H1 (cell line): ENCODE data around the gene PLEKHM3. TPM values are rescaled to one million over a fixed set of nuclear protein-coding genes. Genes with fewer than 3 reads are reported as not detected.

ENCODE experiments used
- ASH2L ChIP-seq: fragments of 200-600, 300-600 bp; sonication (generic); IDR thresholded peaks from one replicate; pipeline ENCODE4 v1.7.1; 2017; ENCODE audit warnings: low read length
- EZH2 ChIP-seq: fragments of 200-600 bp; sonication (generic); IDR thresholded peaks from 2 replicates; pipeline ENCODE4 v1.7.1; 2012; ENCODE audit warnings: low read depth, mild to moderate bottlenecking, moderate library complexity, low read length, inconsistent platforms; ENCODE audit not compliant: severe bottlenecking
- GTF2F1 ChIP-seq: IDR thresholded peaks from 2 replicates; pipeline ENCODE4 v1.6.1; 2012; ENCODE audit warnings: low read depth, low read length, improper control_type of control experiment, borderline replicate concordance
- MAX ChIP-seq: IDR thresholded peaks from 2 replicates; pipeline ENCODE4 v1.6.1; 2012; ENCODE audit warnings: inconsistent platforms
- SP2 ChIP-seq: IDR thresholded peaks from 2 replicates; pipeline ENCODE4 v1.6.1; 2012; ENCODE audit warnings: mild to moderate bottlenecking, low read length, inconsistent platforms
- TAF7 ChIP-seq: optimal IDR thresholded peaks from 2 replicates; pipeline ENCODE3; 2011; ENCODE audit warnings: low read depth, mild to moderate bottlenecking, inconsistent platforms, low read length, moderate library complexity, borderline replicate concordance
- polyA plus RNA-seq, 7 experiments: library from polyadenylated mRNA; depleted of rRNA in 3 of 7; stranded (reverse) in 5 of 7; unstranded in 2 of 7; fragments of >200 nt in 5 of 7; fragments of 200-250 nt in 2 of 7; gene quantifications; 1 replicate in 5 of 7; 2 replicates in 1 of 7; 4 replicates in 1 of 7; pipeline versions ENCODE4 v1.2.1 to v1.2.3, GENCODE V29; 2011 to 2013; ENCODE audit warnings: missing spikeins in 2 of 7, mixed read lengths in 2 of 7
- total RNA-seq: library from RNA; stranded (reverse); fragmentation: NEBNext Ultra II Directional; extraction: Animal tissue kit (Norgen Biotek cat#: 25700); gene quantifications from 2 replicates; pipeline ENCODE4 v1.2.1, GENCODE V29; 2021

PLEKHM3 gene
- total and polyA plus RNA-seq, 2 of the 8 experiments (the other 6 are each of a cell fraction or from before 2014, with no cell fraction given), result 2.3 to 5.8 TPM

- TF ChIP-seq EZH2 (no peak), TAF7 (no peak), GTF2F1 (no peak), MAX (no peak), ASH2L (no peak), SP2 (no peak)
Observed at GRCh38 chr2:207883002-207883780, 142.1 kb downstream of the PLEKHM3 start (continued).
